WTC11 (cell line): Measurements from ENCODE around the gene TRIM5.

Source experiments
- CTCF ChIP-seq: fragments of 200-600 bp; IDR thresholded peaks from 2 replicates; pipeline ENCODE4 v1.8.0; 2022; ENCODE audit warnings: antibody characterized with exemption
- IRF1 ChIP-seq: sonication (generic); formaldehyde crosslinking; IDR thresholded peaks from 2 replicates; pipeline ENCODE4 v1.8.0; 2023; ENCODE audit warnings: missing genetic modification reagents
- KAT7 ChIP-seq: sonication (generic); formaldehyde crosslinking; IDR thresholded peaks from 2 replicates; pipeline ENCODE4 v1.8.1; 2023; ENCODE audit warnings: missing genetic modification reagents, mild to moderate bottlenecking, borderline replicate concordance
- NFE2L1 ChIP-seq: sonication (generic); formaldehyde crosslinking; IDR thresholded peaks from 2 replicates; pipeline ENCODE4 v1.8.1; 2023; ENCODE audit warnings: missing genetic modification reagents
- NFYB ChIP-seq: sonication (generic); formaldehyde crosslinking; conservative IDR thresholded peaks from 2 replicates; pipeline ENCODE4 v1.8.0; 2022; ENCODE audit warnings: low read depth, missing genetic modification reagents
- USF1 ChIP-seq: sonication (generic); formaldehyde crosslinking; IDR thresholded peaks from 2 replicates; pipeline ENCODE4 v1.8.0; 2022; ENCODE audit warnings: mild to moderate bottlenecking, missing genetic modification reagents
- ZNF423 ChIP-seq: fragments of 250-450 bp; sonication (Bioruptor Pico); IDR thresholded peaks from 2 replicates; pipeline ENCODE4 v2.1.2; 2022; ENCODE audit warnings: mild to moderate bottlenecking, moderate library complexity
- ZNF532 ChIP-seq: fragments of 250-450 bp; sonication (Bioruptor Pico); IDR thresholded peaks from 2 replicates; pipeline ENCODE4 v1.9.0; 2021; ENCODE audit warnings: mild to moderate bottlenecking, borderline replicate concordance
- TF ChIP-seq, protein P1 (sequence below): sonication (generic); formaldehyde crosslinking; IDR thresholded peaks from 2 replicates; pipeline ENCODE4 v1.8.0; 2022; ENCODE audit warnings: mild to moderate bottlenecking, missing genetic modification reagents
- TF ChIP-seq, protein P2 (sequence below): sonication (generic); formaldehyde crosslinking; IDR thresholded peaks from 2 replicates; pipeline ENCODE4 v1.8.1; 2023; ENCODE audit warnings: mild to moderate bottlenecking, moderate library complexity, missing genetic modification reagents

DNA sequence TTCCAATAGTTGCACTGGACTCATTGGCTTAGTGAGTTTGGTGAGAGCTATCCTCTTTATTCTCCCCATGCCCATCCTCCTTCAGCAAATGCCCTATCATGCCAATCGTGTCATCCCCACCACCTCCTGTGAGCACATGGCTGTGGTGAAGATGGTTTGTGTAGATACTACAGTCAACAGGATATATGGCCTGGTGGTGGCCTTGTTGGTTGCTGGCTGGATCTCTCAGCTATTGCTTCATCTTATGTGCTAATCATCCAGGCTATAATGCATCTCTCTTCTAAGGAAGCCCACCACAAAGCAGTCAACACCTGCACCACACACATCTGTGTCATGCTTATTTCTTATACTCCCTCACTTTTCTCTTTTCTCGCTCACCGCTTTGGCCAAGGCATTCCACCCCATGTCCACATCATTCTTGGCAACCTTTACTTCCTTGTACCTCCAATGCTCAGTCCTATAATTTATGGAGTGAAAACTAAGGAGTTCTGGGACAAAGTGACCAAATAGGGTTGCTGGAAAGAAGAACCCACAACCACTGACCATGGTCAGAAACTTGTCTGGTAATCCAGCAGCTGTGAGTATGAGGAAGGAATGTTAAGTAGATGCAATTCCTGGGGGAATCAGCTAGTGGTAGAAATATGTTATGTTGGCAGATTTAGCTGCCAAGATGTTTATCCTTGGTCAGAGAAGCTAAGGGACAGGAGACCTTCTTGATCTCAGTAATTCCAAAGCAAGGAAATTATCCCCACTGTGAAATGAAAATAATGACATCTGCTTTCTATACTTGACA, 35.0 kb upstream of the TRIM5 start:
- no peak for TF ChIP-seq KAT7 (CRISPR knock-in tag)
- TF ChIP-seq, protein P1, sequence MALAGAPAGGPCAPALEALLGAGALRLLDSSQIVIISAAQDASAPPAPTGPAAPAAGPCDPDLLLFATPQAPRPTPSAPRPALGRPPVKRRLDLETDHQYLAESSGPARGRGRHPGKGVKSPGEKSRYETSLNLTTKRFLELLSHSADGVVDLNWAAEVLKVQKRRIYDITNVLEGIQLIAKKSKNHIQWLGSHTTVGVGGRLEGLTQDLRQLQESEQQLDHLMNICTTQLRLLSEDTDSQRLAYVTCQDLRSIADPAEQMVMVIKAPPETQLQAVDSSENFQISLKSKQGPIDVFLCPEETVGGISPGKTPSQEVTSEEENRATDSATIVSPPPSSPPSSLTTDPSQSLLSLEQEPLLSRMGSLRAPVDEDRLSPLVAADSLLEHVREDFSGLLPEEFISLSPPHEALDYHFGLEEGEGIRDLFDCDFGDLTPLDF (CRISPR knock-in tag), result no peak
- no peak for TF ChIP-seq CTCF
- TF ChIP-seq NFYB (CRISPR knock-in tag), result no peak
- no peak for TF ChIP-seq IRF1 (CRISPR knock-in tag)
- TF ChIP-seq NFE2L1 (CRISPR knock-in tag), result no peak
- no peak for TF ChIP-seq ZNF532 (CRISPR knock-in tag)
- no peak for TF ChIP-seq ZNF423 (CRISPR knock-in tag)
- TF ChIP-seq, protein P2, sequence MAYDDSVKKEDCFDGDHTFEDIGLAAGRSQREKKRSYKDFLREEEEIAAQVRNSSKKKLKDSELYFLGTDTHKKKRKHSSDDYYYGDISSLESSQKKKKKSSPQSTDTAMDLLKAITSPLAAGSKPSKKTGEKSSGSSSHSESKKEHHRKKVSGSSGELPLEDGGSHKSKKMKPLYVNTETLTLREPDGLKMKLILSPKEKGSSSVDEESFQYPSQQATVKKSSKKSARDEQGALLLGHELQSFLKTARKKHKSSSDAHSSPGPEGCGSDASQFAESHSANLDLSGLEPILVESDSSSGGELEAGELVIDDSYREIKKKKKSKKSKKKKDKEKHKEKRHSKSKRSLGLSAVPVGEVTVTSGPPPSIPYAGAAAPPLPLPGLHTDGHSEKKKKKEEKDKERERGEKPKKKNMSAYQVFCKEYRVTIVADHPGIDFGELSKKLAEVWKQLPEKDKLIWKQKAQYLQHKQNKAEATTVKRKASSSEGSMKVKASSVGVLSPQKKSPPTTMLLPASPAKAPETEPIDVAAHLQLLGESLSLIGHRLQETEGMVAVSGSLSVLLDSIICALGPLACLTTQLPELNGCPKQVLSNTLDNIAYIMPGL (CRISPR knock-in tag), result no peak
- no peak for TF ChIP-seq USF1 (CRISPR knock-in tag)
